NCI-H2107 treated with DMSO at 0.1 percent for 48 hours (cell line): ENCODE measurements around the gene OST4.
"Not testable (repeated sequence)": the region's sequence is repeated elsewhere in the genome, so short reads cannot be mapped to it uniquely, and the experiment has no call there.

Experiments
- DNase-seq: peaks from one replicate; lab custom pipeline; 2025; ENCODE audit not compliant: unreplicated experiment; lab: John Stamatoyannopoulos, UW

The OST4 gene

GRCh38 chr2:27080140-27080469 lies 8.7 kb upstream of the OST4 start:
- DNase-seq: no peak

DNA sequence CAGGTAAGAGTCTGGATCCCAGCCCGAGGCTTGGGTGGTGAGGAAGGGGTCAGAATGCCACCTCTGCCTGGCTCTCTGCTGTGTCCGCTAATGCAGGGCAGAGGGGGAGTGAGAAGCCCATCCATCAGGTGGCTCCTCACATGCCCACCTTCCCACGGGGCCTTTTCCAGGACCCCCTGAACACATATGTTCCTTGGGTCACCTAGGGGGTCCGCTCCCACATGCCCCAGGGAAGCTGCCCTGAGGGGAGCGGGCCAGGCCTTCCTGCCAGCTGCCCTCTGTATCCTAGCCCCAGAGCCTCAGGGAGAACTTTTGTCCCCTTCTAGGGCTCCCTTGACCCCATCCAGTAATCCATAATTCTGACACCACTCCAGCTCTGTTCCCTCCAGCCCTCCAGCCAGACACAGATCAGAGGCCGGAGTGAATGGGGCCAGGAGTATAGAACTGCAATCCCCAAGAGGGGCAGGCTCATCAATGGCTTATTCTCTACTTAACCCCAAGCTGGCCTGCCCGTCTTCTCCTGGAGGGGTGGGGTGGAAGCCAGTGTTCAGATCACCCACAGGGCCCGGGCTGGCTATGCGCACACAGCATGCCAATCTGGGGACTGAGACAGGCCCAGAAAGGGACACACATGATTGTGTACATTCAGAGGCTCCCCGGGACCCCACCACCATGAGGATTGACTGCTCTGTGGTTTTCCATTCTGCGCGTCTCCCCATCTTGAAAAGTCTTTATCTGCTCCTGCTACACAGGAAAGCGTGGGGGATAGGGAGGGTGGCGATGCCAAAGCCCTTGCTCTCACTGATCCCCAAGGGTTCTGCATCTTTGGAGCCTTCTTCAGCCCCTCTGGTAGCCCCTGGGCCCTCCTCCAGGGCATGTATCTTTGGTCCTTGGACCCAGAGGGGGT lies 8.0 kb upstream of the OST4 start:
- DNase-seq: no peak

DNA sequence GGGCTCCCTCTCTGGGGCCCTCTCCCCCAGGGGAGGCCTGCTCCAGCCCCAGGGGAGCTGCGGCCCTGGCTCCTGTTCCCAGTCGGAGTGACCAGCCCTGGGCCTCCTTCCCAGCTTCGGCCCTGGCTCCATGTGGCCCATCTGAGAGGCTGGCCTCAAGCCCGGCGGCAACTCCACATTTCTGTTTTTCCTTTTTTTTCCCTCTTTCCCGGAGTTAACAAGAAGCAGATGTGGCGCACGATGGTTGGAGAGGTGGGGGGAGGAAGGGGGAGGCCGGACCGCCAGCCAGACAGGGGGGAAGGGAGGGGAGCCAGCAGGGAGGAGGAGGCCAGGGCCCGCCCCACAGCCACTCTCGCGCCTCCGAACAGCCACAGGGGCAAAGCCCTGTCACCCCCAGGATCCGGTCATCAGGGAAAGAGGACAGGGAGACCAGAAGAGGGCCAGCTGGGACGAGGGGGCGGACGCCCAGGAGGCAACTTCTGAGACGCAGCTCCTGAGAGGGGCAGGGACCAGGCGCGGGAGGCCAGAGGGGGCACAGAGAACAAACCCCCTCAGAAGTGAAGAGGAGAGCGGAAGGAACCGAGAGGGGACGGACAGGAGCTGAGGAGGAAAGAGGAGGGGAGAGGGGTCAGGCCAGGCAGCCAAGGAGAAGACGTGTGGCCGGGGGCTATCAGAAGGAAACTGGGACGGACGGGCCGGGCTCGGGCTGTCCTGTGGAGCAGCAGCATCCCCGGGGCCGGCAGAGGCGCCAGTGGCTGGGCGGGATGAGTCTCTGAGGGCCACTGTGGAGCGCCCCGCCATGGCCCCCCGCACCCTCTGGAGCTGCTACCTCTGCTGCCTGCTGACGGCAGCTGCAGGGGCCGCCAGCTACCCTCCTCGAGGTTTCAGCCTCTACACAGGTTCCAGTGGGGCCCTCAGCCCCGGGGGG lies 7.1 kb upstream of the OST4 start, which contains the start of gene EMILIN1:
Gene EMILIN1, plus strand, starts transcription at position 349 of the 928 bp plus-strand sequence. Its CDS starts 451 bp downstream, at position 800.
- DNase-seq: no peak

DNA sequence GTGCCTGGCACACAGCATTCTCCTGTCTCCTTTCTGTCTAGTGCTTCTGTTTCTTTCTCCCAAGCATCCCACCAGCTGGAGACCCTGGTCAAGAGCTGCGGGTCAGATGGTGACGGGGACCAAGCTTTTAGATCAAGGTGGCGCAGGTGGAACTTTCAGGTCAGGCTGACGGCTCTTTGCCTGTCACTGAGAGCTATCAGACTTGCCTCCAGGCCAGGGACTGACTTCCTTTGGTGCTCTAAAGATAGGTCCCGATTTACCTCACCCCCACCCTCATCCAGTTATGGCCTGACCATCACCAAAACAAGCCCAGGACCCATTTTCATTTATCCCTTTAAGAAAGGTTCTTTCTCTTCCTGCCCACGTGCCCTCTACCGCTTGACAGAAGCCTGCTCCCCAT lies 5.8 kb upstream of the OST4 start:
- DNase-seq: no peak

GRCh38 chr2:27076323-27076722 lies 4.9 kb upstream of the OST4 start:
- no peak for DNase-seq

DNA sequence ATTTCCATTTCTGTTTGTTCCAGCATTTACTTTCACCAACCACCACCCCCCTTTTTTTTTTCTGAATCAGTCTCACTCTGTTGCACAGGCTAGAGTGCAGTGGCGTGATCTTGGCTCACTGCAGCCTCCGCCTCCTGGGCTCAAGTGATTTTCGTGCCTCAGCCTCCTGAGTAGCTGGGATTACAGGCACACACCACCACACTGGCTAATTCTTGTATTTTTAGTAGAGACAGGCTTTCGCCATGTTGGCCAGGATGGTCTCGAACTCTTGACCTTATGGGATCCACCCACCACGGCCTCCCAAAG lies 4.1 kb upstream of the OST4 start:
- DNase-seq: not testable (repeated sequence)

GRCh38 chr2:27074738-27075565 lies 3.5 kb upstream of the OST4 start:
- no peak for DNase-seq

DNA sequence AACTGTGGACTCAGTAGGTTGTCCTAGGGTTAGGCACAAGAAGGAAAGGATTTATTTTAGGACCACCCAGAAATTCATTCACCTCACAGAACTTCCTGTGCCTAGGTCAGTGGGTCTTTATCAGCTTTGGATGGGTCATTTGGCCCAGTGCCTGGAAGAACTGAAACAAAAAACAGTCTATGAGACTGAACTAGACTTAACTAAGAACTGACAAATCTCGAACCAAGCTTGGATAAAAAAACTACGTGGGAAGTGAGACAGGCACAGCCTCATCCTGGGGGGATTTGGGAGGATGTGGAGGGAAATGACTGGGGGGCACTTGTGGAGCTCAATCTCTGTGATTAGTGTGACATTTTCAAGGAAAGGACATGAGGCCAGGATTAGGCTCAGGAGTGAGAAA lies 2.3 kb upstream of the OST4 start:
- DNase-seq: no peak

DNA sequence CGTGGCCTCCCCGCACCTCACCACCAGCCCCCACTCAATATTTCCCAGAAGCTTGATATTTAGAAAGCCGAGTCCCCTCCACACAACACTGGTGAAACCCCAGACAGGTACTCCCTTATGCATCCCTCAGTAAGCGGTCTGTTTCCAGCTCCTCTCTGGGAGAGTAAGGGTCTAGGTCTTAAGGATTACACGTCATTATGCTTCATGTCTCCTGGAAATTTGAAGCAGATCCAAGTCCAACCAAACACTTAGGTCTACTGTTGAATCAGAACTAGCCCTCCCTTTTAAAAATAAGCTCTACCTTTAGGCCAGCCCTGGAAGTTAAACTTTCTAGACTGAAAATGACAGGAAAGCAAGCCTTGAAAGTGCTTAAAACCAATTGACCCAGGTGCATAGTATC lies 1.5 kb upstream of the OST4 start:
- DNase-seq: no peak

DNA sequence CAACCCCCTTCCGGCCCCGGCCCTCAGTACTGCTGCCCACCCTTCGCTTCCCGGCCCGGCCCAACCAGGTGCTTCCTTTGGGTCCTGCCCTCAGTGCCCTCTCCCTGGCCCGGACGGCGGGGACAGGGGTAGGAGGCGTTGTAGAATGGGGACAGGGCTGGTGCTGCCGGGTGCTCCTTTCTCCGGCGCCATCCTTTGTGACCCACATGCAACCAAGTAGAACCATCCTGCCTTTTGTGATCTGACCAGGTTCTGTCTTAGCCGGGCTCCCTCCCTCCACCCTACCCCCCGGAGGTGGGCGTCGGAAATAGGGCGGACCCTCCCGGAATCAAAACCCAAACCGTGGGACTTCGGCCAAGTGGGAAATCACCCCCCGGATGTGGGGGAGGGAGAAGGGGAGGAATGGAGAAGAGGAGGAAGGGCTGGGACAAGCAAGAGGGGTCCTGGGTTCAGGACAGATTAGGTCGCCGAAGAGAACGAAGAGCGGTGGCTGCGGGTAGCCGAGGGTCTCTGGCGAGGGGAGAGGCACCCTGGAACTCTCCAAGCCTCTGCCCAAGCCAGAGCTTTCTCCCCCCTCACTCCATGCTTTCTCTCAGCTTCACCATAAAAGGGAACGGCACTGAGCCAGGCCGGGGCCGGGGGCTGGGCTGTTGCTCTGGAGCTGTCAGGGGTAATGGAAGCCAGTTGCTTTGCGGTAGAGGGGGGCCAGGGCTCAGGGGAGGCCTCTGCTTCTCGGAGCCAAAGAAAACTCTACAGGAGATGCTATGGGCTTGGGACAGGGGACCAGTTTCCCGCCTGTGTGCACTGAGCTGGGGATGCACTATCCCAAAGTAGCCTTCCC lies 756 bp upstream of the OST4 start:
- DNase-seq: no peak

- no peak for DNase-seq
These were observed 689 bp downstream of the OST4 start for GRCh38 chr2:27070653-27071276.

DNA sequence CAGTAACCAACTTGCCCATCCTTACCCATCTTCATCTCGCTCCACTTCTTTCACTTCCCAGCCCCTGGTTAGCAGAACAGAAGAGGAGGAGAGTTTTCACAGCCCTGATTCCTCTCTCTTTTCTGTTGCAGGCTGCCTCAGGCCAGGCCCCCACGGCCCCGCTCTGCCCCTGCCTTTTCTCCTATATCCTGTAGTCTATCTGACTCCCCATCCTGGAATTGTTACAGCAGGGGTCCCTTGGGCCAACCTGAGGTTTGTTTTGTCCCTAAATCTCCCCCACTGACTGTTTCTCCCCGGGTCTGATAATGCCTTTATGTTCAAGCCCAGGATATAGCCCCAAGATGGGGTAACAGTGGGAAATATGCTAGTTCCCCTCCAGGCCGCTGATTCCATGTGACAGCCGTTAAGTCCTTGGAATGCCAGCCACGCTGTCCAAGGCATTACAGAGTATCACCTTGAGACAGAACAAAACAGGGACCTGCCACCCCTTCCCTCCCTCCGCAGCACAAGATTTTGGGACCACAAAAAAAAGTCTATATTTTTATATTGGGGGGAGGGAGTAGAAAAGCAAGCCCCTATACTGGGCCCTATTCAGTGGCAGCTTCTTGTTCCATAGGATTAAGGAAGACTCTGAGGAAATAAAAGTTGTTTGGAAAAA lies 1.4 kb downstream of the OST4 start:
- no peak for DNase-seq

DNA sequence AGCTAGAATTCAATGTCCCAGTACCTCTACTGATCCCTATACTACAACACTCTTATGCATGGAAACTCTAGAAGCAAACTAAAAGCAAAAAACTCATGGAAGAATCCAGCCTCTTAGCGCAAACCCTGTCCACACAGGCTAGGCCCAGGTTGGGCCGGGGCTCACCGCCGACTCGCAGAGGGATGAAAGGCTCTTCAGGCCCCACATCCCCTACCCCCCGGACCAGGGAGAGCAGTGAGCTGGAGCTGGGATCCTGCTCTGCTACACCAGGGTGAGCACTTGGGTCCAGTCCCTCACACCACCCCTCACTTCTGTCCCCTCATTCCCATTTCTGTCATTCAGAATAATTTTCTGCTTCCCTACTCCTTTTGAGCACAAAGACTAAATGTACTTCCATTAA lies 2.0 kb downstream of the OST4 start:
- DNase-seq: no peak

DNA sequence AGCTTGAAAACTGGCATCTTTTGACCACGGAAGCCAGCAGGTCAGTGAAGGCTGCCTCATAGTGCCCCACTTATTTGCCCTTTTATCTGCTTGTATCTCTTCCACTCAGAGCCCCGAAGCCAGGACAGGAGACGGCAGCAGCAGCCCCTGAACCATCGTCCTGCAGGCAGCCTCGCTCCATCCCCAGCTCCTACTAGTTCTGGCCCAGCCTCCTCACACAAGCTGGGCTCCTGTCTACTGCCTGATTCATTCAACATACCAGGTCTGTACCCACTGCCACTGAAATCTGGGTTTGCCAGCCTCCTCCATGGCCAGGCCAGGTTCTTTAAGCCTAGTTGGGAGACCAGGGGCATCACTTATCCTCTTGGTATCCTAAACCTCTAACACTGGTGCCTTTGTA lies 4.1 kb downstream of the OST4 start:
- no peak for DNase-seq

- no peak for DNase-seq
These were observed 6.3 kb downstream of the OST4 start for GRCh38 chr2:27065128-27065527.

DNA sequence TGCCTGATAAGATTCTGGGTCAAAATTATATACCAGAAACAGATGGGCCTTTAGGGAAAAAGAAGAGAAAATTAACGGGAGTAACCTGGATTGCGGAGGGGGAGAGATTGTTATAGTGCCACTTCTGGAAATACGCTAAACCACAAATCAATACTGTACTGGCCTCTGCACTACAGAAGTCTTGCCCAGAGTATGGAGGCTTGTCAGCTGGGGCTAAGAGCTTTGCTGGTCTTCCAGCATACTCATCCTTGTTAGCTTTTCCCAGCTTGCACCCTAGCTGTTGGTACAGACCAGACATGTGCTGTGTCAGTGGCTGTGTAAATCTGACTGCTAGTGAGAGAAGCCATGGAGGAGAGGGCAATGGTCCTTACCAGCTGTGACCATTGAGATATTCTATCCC lies 11.1 kb downstream of the OST4 start:
- peak; percentile 84 for DNase-seq

- DNase-seq: no peak
These were observed 12.2 kb downstream of the OST4 start for GRCh38 chr2:27059141-27059820.

DNA sequence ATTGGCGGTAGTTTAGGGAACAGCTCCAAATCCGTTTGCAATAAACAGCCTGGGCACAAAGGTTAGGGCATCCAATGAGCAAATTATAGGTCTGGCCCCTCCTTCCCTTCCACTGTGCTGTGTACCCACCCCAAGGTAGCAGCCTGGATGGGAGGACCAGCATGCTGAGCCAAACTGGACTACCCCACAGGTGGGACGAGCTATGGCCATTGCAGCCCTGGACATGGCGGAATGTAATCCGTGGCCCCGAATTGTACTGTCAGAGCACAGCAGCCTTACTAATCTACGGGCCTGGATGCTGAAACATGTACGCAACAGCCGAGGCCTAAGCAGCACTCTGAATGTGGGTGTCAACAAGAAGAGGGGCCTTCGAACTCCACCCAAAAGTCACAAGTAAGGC lies 13.2 kb downstream of the OST4 start:
- no peak for DNase-seq

DNA sequence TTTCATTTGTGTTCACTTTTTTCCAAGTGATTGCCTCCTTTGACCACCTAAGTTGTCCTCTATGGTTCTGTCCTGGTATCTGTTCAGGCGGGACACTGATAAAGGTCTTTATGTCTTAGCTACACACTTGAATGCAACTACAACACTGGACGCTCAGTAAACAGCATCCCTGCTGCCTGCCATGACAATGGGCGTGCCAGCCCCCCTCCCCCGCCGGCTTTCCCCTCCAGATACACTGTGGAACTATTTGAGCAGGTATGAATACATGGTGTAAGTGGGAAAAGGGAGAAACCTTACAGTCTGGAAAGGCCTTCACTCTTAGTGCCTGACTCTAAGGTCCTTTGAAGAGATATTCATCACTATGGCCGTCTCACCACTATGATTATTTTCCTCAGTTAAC lies 14.3 kb downstream of the OST4 start:
- no peak for DNase-seq
